PC-9 (cell line): ENCODE measurements around the gene CMKLR1. TPM values are rescaled to one million over a fixed set of nuclear protein-coding genes. Genes with fewer than 3 reads are reported as not detected.

Experiments
- BruUV-seq: library from RNA; stranded (reverse); fragments of 400-500 nt; replicated peaks from 2 replicates; lab custom pipeline; 2021; lab: Mats Ljungman, UMichigan
- CTCF ChIA-PET: fragments of 300-600 bp; sonication (Branson Sonifier 250); formaldehyde crosslinking; loops from one replicate; lab custom pipeline; 2022; ENCODE audit warnings: antibody characterized with exemption; lab: Charles Lee
- POLR2A ChIA-PET: fragments of 300-600 bp; sonication (Branson Sonifier 250); formaldehyde crosslinking; loops from one replicate; lab custom pipeline; 2022; ENCODE audit warnings: antibody characterized with exemption; ENCODE audit not compliant: unreplicated experiment; lab: Charles Lee
- DNase-seq, 2 experiments: peaks; one replicate each; pipeline versions ENCODE4 v3.0.0 to v3.0.0-alpha.2; 2015 to 2022; ENCODE audit warnings: mixed read lengths in 1 of 2
- H2AFZ ChIP-seq: fragments of 200-600 bp; sonication (generic); 2 replicates; pipeline ENCODE4 v1.8.1; 2017; ENCODE audit warnings: antibody characterized with exemption
- H3F3A ChIP-seq: fragments of 200-600 bp; sonication (generic); 2 replicates; pipeline ENCODE4 v1.8.1; 2017; ENCODE audit warnings: antibody characterized with exemption, mild to moderate bottlenecking, low read depth; ENCODE audit not compliant: insufficient read depth
- H3K27ac ChIP-seq: fragments of 200-600 bp; sonication (generic); 2 replicates; pipeline ENCODE4 v1.6.1; 2016; ENCODE audit warnings: mixed run types
- H3K27me3 ChIP-seq: fragments of 200-600 bp; sonication (generic); 2 replicates; pipeline ENCODE4 v1.6.1; 2016; ENCODE audit warnings: low read depth, mixed run types; ENCODE audit not compliant: insufficient read depth
- H3K36me3 ChIP-seq: fragments of 200-600 bp; sonication (generic); 2 replicates; pipeline ENCODE4 v1.6.1; 2016; ENCODE audit warnings: low read depth, mixed run types
- H3K4me1 ChIP-seq: fragments of 200-600 bp; sonication (generic); replicated peaks from 2 replicates; pipeline ENCODE4 v1.6.1; 2016; ENCODE audit warnings: mixed run types; ENCODE audit not compliant: insufficient read depth
- H3K4me2 ChIP-seq: fragments of 200-600 bp; sonication (generic); 2 replicates; pipeline ENCODE4 v1.6.1; 2017; ENCODE audit warnings: mixed run types
- H3K4me3 ChIP-seq: fragments of 200-600 bp; sonication (generic); 2 replicates; pipeline ENCODE4 v1.6.1; 2016; ENCODE audit warnings: mixed run types
- H3K79me2 ChIP-seq: fragments of 200-600 bp; sonication (generic); 2 replicates; pipeline ENCODE4 v1.6.1; 2017; ENCODE audit warnings: low read depth, mixed run types
- H3K9me2 ChIP-seq: fragments of 200-600 bp; sonication (generic); 2 replicates; pipeline ENCODE4 v1.8.1; 2017; ENCODE audit warnings: mild to moderate bottlenecking; ENCODE audit not compliant: insufficient read depth
- H3K9me3 ChIP-seq: fragments of 200-600 bp; sonication (generic); 2 replicates; pipeline ENCODE4 v1.8.1; 2016; ENCODE audit warnings: low read depth; ENCODE audit not compliant: insufficient read depth
- H4K20me1 ChIP-seq: fragments of 200-600 bp; sonication (generic); 2 replicates; pipeline ENCODE4 v1.8.1; 2017; ENCODE audit not compliant: insufficient read depth
- CTCF ChIP-seq: fragments of 200-600 bp; sonication (generic); conservative IDR thresholded peaks from 2 replicates; pipeline ENCODE4 v1.6.1; 2017; ENCODE audit warnings: mixed run types, antibody characterized with exemption, mild to moderate bottlenecking, moderate library complexity
- EZH2 ChIP-seq: fragments of 200-600 bp; sonication (generic); IDR thresholded peaks from 2 replicates; pipeline ENCODE4 v1.8.0; 2017; ENCODE audit warnings: antibody characterized with exemption, low read depth
- intact Hi-C: fragments of 100-400 bp; cut with micrococcal nuclease; formaldehyde crosslinking; loops from one replicate; pipeline ENCODE4 v1.10.0; 2022; ENCODE audit not compliant: unreplicated experiment
- total RNA-seq: library from RNA; stranded (reverse); gene quantifications from 2 replicates; pipeline ENCODE4 v1.2.3, GENCODE V29; 2021

Gene CMKLR1
- total RNA-seq, 1 experiment from 2014 or later: not detected

DNA sequence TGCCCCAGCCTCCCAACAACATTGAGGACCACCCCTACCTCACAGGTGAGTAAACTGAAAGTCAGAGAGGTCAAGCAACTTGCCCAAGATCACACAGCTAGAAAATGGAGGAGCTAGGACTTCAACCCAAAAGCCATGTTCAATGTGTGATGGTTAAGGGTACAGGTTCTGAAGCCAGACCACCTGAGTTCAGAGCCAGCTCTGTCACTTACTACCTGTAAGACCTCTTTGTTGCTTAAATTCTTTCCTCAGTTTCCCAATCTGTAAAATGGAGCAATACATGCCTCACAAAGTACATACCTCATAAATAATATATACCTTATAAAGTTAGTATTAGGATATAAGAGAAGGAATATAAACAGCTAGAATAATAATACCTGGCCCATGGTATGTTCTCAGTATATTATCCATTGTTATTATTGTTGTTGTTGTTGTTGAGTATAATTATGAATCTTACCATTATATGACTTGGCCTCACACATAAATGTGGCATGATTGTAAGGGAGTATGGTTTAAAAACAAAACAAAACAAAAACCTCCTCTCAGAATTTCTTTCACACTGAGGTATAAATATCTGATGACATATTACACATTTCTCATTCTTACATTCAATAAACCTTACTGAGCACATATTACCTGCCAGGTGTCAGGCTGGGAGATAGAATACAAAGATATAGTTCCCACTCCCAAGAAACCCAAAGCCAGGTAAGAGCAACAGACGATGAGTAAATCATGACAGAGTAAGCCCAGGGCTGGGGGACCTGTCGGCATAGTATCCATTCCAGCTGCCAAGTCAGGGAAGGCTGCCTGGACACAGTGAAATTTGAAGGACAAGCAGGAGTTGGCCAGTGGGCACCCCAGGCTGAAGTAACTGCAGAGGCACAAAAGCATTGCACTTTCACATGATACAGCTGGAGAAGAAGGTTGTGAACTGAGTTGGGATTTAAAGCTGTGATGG lies 19.6 kb downstream of the CMKLR1 start:
- no peak for TF ChIP-seq EZH2
- no peak for TF ChIP-seq CTCF
- Histone ChIP-seq H3K4me3 (no peak overlapping the region), H2AFZ (no peak overlapping the region), H3K79me2 (no peaks in the 10 kb centered on the region), H3K9me2 (no peaks in the 10 kb centered on the region), H4K20me1 (no peaks in the 10 kb centered on the region), H3K4me1 (no peaks in the 10 kb centered on the region), H3K4me2 (no peak overlapping the region), H3K36me3 (no peaks in the 10 kb centered on the region), H3K9me3 (no peaks in the 10 kb centered on the region), H3K27ac (no peak overlapping the region), H3F3A (no peaks in the 10 kb centered on the region), H3K27me3 (peaks cover 20% of the 10 kb centered on the region)
- intact Hi-C loops: no loop called here
- CTCF ChIA-PET: no interaction called here
- DNase-seq: no peak
- BruUV-seq: no TSS peak
- POLR2A ChIA-PET: no interaction called here

DNA sequence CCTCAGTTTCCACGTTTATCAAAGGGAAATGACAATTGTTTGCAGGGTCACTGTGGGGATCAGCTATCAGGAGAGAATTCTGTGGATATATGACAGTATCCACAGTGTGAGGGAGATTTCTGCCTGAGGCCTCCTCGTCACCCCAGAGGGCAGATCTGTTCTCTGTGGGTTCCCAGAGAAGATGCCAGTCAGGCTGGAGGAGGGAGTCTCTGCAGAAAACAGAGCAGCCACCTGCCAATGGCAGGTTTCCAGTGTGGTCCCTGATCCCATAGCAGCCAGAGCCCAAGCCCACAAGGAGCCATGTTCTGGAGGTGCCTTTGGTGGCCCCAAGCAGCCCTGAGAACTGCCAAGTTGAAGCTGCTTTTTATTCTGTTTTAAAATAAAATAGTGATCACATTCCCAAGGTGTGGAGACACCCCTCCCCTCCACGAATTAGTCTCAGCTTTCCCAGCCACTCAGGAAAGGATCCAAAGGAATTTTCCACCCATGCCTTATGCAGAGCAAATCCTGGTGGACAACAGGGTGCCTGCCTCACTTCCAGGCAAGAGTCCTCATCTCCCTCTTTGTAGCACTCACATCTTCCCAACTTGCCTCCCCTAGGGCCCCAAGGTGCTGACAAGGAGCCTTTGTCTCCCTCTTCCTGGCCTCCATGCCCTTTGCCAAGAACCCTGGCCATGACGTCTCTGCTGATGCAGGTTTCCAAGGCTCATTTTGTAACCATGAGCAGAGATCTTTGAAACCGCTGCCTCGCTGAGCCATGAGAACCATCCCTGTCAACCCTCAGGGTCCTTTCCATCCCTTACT lies 20.4 kb downstream of the CMKLR1 start:
- Histone ChIP-seq H3K27me3 (peaks cover 15% of the 10 kb centered on the region), H3K27ac (no peak overlapping the region), H3K9me3 (no peaks in the 10 kb centered on the region), H3K79me2 (no peaks in the 10 kb centered on the region), H3F3A (no peaks in the 10 kb centered on the region), H3K4me2 (no peak overlapping the region), H4K20me1 (no peaks in the 10 kb centered on the region), H3K9me2 (no peaks in the 10 kb centered on the region), H2AFZ (no peak overlapping the region), H3K36me3 (no peaks in the 10 kb centered on the region), H3K4me1 (no peaks in the 10 kb centered on the region), H3K4me3 (no peak overlapping the region)
- no peak for TF ChIP-seq CTCF
- intact Hi-C loops: no loop called here
- POLR2A ChIA-PET: no interaction called here
- BruUV-seq: no TSS peak
- no peak for DNase-seq
- CTCF ChIA-PET: no interaction called here

- Histone ChIP-seq H3K27ac (no peak overlapping the region), H2AFZ (no peak overlapping the region), H3K4me1 (no peaks in the 10 kb centered on the region), H3K36me3 (no peaks in the 10 kb centered on the region), H4K20me1 (no peaks in the 10 kb centered on the region), H3K4me2 (no peak overlapping the region), H3K4me3 (no peak overlapping the region), H3K27me3 (peaks cover 12% of the 10 kb centered on the region), H3F3A (no peaks in the 10 kb centered on the region), H3K79me2 (no peaks in the 10 kb centered on the region), H3K9me3 (no peaks in the 10 kb centered on the region), H3K9me2 (no peaks in the 10 kb centered on the region)
- intact Hi-C loops: no loop called here
- TF ChIP-seq EZH2 (no peak), CTCF (no peak)
- BruUV-seq: no TSS peak
- POLR2A ChIA-PET: no interaction called here
- CTCF ChIA-PET: no interaction called here
- no peak for DNase-seq
Measured at GRCh38 chr12:108317308-108318234, 21.5 kb downstream of the CMKLR1 start.
